ENCODE measurements around the gene OR6B3. TPM values are rescaled to one million over a fixed set of nuclear protein-coding genes. Genes with fewer than 3 reads are reported as not detected.

The OR6B3 gene
- total RNA-seq, 3 donors from 2014 or later, result not detected

- H3K4me3 ChIP-seq, result no peak overlapping the region
- TF ChIP-seq, protein P1, sequence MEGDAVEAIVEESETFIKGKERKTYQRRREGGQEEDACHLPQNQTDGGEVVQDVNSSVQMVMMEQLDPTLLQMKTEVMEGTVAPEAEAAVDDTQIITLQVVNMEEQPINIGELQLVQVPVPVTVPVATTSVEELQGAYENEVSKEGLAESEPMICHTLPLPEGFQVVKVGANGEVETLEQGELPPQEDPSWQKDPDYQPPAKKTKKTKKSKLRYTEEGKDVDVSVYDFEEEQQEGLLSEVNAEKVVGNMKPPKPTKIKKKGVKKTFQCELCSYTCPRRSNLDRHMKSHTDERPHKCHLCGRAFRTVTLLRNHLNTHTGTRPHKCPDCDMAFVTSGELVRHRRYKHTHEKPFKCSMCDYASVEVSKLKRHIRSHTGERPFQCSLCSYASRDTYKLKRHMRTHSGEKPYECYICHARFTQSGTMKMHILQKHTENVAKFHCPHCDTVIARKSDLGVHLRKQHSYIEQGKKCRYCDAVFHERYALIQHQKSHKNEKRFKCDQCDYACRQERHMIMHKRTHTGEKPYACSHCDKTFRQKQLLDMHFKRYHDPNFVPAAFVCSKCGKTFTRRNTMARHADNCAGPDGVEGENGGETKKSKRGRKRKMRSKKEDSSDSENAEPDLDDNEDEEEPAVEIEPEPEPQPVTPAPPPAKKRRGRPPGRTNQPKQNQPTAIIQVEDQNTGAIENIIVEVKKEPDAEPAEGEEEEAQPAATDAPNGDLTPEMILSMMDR (IDR thresholded peaks at IDR 0.05), result no peak
- peaks cover 11% of the 10 kb centered on the region for H3K9me3 ChIP-seq
- ATAC-seq, result no peak
- H3K36me3 ChIP-seq (ENCODE audit: low read depth), result no peaks in the 10 kb centered on the region
- intact Hi-C loops (cut with DNase I, micrococcal nuclease), result no loop called here
- DNase-seq, result no peak
- H3K4me1 ChIP-seq (ENCODE audit: low read depth), result no peaks in the 10 kb centered on the region
These were observed 25.3 kb upstream of the OR6B3 start for GRCh38 chr2:240078631-240079030.

- intact Hi-C loops (cut with DNase I, micrococcal nuclease), result no loop called here
- H3K9me3 ChIP-seq, result peaks cover 11% of the 10 kb centered on the region
These were observed 24.1 kb upstream of the OR6B3 start for GRCh38 chr2:240077442-240077841.

DNA sequence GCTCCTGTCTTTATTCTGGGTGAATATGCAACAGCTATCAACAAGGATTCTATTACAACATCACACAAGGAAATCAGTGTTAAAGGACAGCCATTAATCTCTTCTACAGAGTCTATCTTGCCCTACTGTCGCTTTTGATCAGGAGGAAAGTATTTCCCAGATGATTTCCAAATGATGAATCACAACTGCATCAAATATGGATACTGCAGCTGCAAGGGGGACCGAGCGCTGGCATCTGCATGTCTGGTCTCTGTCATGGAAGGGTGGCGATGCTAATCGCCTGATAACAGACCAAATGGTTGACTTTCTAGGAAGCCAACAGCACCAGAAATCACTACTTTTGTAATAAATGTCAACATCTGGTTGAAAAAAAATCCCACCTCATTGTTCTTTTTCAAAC, 21.2 kb upstream of the OR6B3 start:
- TF ChIP-seq, protein P1 (IDR thresholded peaks at IDR 0.05), result no peak

More at GRCh38 chr2:240077442-240077841, 24.1 kb upstream of the OR6B3 start:
- H3K4me1 ChIP-seq (ENCODE audit: low read depth), result no peaks in the 10 kb centered on the region
- TF ChIP-seq, protein P1 (IDR thresholded peaks at IDR 0.05), result no peak
- H3K36me3 ChIP-seq (ENCODE audit: low read depth), result no peaks in the 10 kb centered on the region
- ATAC-seq (no peak), DNase-seq (no peak)
- no peak overlapping the region for H3K4me3 ChIP-seq

DNA sequence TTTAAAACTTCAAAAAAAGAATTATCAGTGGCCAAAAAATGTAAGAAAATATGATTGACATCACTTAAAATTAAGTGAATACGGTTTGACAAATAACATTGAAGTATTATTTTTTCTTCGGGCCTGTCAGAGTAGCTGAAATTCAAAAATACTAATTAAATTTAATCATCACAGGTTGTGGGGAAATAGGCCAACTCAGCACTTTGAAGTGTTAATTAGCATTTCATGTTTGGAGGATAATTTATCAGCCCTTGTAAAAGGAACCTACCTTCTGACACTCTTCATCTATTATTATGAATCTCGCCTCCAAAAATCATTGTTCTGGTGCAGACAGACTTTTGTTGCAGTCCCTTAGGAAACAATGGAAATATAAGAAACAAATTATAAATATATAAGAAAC, 17.6 kb upstream of the OR6B3 start:
- intact Hi-C loops (cut with DNase I, micrococcal nuclease), result no loop called here

More for the DNA sequence above, 21.2 kb upstream of the OR6B3 start:
- H3K4me3 ChIP-seq, result no peak overlapping the region
- ATAC-seq, result no peak
- H3K36me3 ChIP-seq (ENCODE audit: low read depth), result no peaks in the 10 kb centered on the region
- peaks cover 11% of the 10 kb centered on the region for H3K9me3 ChIP-seq
- H3K4me1 ChIP-seq (ENCODE audit: low read depth), result no peaks in the 10 kb centered on the region
- intact Hi-C loops (cut with DNase I, micrococcal nuclease), result no loop called here
- no peak for DNase-seq

GRCh38 chr2:240069829-240070228, 16.5 kb upstream of the OR6B3 start:
- H3K4me3 ChIP-seq, result no peak overlapping the region
- H3K9me3 ChIP-seq, result no peaks in the 10 kb centered on the region
- ATAC-seq (no peak), DNase-seq (no peak)
- TF ChIP-seq, protein P1 (IDR thresholded peaks at IDR 0.05), result no peak
- no peaks in the 10 kb centered on the region for H3K36me3 ChIP-seq (ENCODE audit: low read depth)
- H3K4me1 ChIP-seq (ENCODE audit: low read depth), result no peaks in the 10 kb centered on the region
- intact Hi-C loops (cut with DNase I, micrococcal nuclease), result loop anchor here in 1 of 2 donors (10.0 kb wide), 1 partner anchor 75 kb away; the partner anchor contains the start of gene OTOS

More for the DNA sequence above, 17.6 kb upstream of the OR6B3 start:
- Histone ChIP-seq H3K4me3 (no peak overlapping the region), H3K4me1 (ENCODE audit: low read depth) (no peaks in the 10 kb centered on the region), H3K9me3 (no peaks in the 10 kb centered on the region), H3K36me3 (ENCODE audit: low read depth) (no peaks in the 10 kb centered on the region)
- ATAC-seq, result no peak
- DNase-seq, result no peak
- TF ChIP-seq, protein P1 (IDR thresholded peaks at IDR 0.05), result no peak

- TF ChIP-seq, protein P1 (IDR thresholded peaks at IDR 0.05), result no peak
- ATAC-seq, result no peak
- no peak for DNase-seq
- Histone ChIP-seq H3K36me3 (ENCODE audit: low read depth) (no peaks in the 10 kb centered on the region), H3K4me1 (ENCODE audit: low read depth) (no peaks in the 10 kb centered on the region), H3K9me3 (no peaks in the 10 kb centered on the region), H3K4me3 (no peak overlapping the region)
- intact Hi-C loops (cut with DNase I, micrococcal nuclease), result loop anchor here in 1 of 2 donors (10.0 kb wide), 1 partner anchor 77 kb away; the partner anchor contains the start of gene OTOS
These were observed 14.9 kb upstream of the OR6B3 start for GRCh38 chr2:240068193-240068592.

Measured in mucosa of descending colon (tissue), 3 donors.